WERI-Rb-1 (cell line): ENCODE measurements around the gene LIPA.

Source experiments
- DNase-seq: peaks from one replicate; pipeline ENCODE4 v3.0.0-alpha.2; 2020
- H3K27ac ChIP-seq: fragments of 250-450 bp; sonication (Bioruptor Pico); 2 replicates; pipeline ENCODE4 v1.5.1; 2020; ENCODE audit warnings: mild to moderate bottlenecking, moderate library complexity
- H3K27me3 ChIP-seq: fragments of 250-450 bp; sonication (Bioruptor Pico); 2 replicates; pipeline ENCODE4 v1.5.1; 2021; ENCODE audit warnings: mild to moderate bottlenecking, low read depth, moderate library complexity; ENCODE audit not compliant: insufficient read depth, severe bottlenecking
- H3K36me3 ChIP-seq: fragments of 250-450 bp; sonication (Bioruptor Pico); 2 replicates; pipeline ENCODE4 v1.5.1; 2020; ENCODE audit warnings: mild to moderate bottlenecking, moderate library complexity
- H3K4me3 ChIP-seq: 2 replicates; pipeline ENCODE4 v1.5.1; 2011; ENCODE audit warnings: low read depth, mild to moderate bottlenecking, control low read depth, low read length
- H3K9me3 ChIP-seq: fragments of 250-450 bp; sonication (Bioruptor Pico); 2 replicates; pipeline ENCODE4 v1.5.1; 2021; ENCODE audit warnings: mild to moderate bottlenecking, moderate library complexity; ENCODE audit not compliant: severe bottlenecking
- CTCF ChIP-seq: IDR thresholded peaks from 2 replicates; pipeline ENCODE4 v1.5.1; 2011; ENCODE audit warnings: low read depth, mild to moderate bottlenecking, control low read depth, inconsistent platforms, low read length

LIPA gene

DNA sequence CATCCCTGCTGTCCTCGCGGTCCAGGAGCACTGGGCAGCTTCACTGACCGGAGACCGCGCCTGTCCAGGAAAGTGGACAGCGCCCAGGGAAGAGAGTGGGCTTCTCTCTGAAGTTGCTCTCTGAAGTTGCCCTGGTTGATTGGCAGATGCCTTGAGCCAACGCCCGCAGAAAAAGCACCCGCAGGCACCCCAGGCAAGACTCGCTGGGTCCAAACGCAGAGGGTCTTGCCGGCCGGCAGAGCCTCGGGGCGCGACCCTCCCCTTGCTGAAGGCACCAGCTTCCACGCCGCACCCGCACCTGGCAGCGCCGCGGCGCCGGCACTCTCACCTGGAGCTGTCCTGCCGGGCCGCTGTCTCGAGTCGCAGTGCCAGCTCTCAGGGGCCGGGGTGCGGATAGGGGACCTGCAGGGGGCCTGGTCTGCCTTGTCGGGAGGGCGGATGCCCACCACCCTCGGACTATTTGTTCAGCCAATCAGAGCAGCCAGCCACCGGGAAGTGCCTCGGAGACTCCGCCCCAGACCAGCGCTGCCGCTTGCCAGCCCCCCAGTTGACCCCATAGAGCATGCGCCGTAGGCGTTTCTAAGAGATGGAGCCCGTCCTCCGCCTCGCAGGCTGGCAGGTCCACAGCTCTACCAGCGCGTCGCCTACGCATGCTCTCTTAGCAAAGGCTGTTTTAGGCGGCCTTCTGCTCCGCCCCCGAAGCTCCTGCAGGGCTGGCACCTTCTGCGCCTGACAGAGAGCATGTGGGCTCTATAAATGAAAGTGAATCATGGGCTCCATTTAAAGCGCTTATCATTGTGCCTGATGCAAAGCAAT lies at the start of gene LIPA:
LIPA (minus strand) TSS at position 367 of the 816 bp plus-strand sequence. CDS start 4,127 bp downstream, outside the sequence.
- no peaks in the 10 kb centered on the region for H3K36me3 ChIP-seq
- H3K9me3 ChIP-seq: peaks cover 10% of the 10 kb centered on the region
- peak; percentile 99 for DNase-seq
- H3K27ac ChIP-seq: no peak within 1 kb of the TSS; the same call in 1 of the 2 replicates
- no peaks in the 10 kb centered on the region for H3K27me3 ChIP-seq
- H3K4me3 ChIP-seq: peak within 1 kb of the TSS; percentile 96
- no peak for TF ChIP-seq CTCF

- no peak overlapping the region for H3K4me3 ChIP-seq
- no peak for DNase-seq
Measured at GRCh38 chr10:89301232-89301631, 49.7 kb upstream of the LIPA start.

GRCh38 chr10:89299031-89299430 lies 47.5 kb upstream of the LIPA start:
- TF ChIP-seq CTCF: no peak
- no peak overlapping the region for H3K27ac ChIP-seq
- DNase-seq: no peak

More at GRCh38 chr10:89301232-89301631, 49.7 kb upstream of the LIPA start:
- TF ChIP-seq CTCF: no peak
- H3K9me3 ChIP-seq: peaks cover 3% of the 10 kb centered on the region
- H3K36me3 ChIP-seq: no peaks in the 10 kb centered on the region
- no peaks in the 10 kb centered on the region for H3K27me3 ChIP-seq
- H3K27ac ChIP-seq: no peak overlapping the region

DNA sequence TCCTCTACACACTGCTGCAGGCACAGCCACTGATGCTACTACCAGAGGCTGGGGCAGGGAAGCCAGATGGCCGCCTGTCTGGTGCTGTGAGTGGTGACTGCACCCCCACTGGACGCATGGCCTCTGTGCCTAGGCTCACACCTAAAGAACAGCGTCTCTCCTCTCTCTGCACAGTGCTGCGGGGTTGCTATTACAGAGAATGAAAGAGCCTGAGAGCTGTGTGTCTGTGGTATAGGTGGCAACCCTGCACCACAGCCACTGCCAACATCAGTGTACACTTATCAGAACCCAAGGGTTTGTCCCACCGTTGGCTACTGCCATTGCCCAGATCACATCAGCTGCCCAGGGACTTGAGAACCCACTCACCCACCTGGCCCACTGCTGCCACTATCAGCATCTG lies 46.2 kb upstream of the LIPA start:
- no peak overlapping the region for H3K4me3 ChIP-seq

More at GRCh38 chr10:89299031-89299430, 47.5 kb upstream of the LIPA start:
- Histone ChIP-seq H3K9me3 (peaks cover 3% of the 10 kb centered on the region), H3K27me3 (no peaks in the 10 kb centered on the region), H3K36me3 (no peaks in the 10 kb centered on the region), H3K4me3 (no peak overlapping the region)

DNA sequence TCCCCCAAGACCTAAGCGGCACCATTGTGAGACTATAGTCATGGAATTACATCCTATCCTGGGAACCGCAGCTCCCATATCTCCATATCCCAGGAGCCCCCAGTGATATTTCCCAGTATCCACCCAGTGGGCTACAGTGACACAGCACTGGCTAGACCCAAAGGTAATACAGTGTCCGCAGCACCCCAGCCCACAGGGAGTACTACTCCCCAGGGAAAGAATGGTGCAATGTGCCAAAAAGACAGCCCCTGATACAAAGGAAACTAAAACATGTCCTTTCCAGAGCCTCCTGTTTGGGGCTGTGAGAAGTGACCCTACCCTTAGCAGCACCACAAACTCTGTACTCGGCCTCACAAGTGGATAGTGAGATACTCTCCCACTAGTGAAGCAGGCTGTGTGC lies 45.8 kb upstream of the LIPA start:
- Histone ChIP-seq H3K9me3 (peaks cover 3% of the 10 kb centered on the region), H3K4me3 (no peak overlapping the region), H3K27ac (no peak overlapping the region), H3K36me3 (no peaks in the 10 kb centered on the region), H3K27me3 (no peaks in the 10 kb centered on the region)
- DNase-seq: no peak
- no peak for TF ChIP-seq CTCF

More for the DNA sequence above, 46.2 kb upstream of the LIPA start:
- Histone ChIP-seq H3K27me3 (no peaks in the 10 kb centered on the region), H3K9me3 (peaks cover 3% of the 10 kb centered on the region), H3K36me3 (no peaks in the 10 kb centered on the region), H3K27ac (no peak overlapping the region)
- TF ChIP-seq CTCF: no peak
- DNase-seq: no peak

DNA sequence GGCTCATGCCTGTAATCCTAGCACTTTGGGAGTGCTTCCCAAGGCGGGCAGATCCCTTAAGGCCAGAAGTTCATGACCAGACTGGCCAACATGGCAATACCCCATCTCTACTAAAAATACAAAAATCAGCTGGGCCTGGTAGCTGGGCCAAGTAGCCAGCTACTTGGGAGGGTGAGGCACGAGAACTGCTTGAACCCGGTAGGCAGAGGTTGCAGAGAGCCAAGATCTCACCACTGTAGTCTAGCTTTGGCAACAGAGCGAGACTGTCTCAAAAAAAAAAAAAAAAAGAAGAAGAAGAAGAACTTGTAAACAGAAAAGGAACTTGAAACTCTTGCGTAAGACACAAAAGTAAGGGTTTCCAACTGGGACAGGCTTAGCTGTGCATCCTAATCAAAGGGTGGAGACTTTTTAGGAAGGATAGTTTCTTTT lies 44.7 kb upstream of the LIPA start:
- H3K9me3 ChIP-seq: peaks cover 3% of the 10 kb centered on the region
- no peak overlapping the region for H3K27ac ChIP-seq
- no peak overlapping the region for H3K4me3 ChIP-seq
- no peak for TF ChIP-seq CTCF
- no peaks in the 10 kb centered on the region for H3K36me3 ChIP-seq
- H3K27me3 ChIP-seq: no peaks in the 10 kb centered on the region
- DNase-seq: no peak
